Parathyroid adenoma (tissue), 2 donors: Measurements from ENCODE around the gene LDHD.

Source experiments
- H2AFZ ChIP-seq: fragments of 300-600 bp; sonication (generic); one replicate; pipeline ENCODE4 v1.7.0; 2017; ENCODE audit warnings: antibody characterized with exemption, mild to moderate bottlenecking
- H3K27ac ChIP-seq: fragments of 300-600 bp; sonication (generic); one replicate; pipeline ENCODE4 v1.7.0; 2017
- H3K27me3 ChIP-seq: fragments of 300-600 bp; sonication (generic); one replicate; pipeline ENCODE4 v1.7.0; 2017; ENCODE audit warnings: low read length; ENCODE audit not compliant: control insufficient read depth, insufficient read depth
- H3K36me3 ChIP-seq: fragments of 300-600 bp; sonication (generic); one replicate; pipeline ENCODE4 v1.7.0; 2017; ENCODE audit warnings: low read length; ENCODE audit not compliant: control insufficient read depth, insufficient read depth
- H3K4me1 ChIP-seq: fragments of 300-600 bp; sonication (generic); one replicate; pipeline ENCODE4 v1.7.0; 2017; ENCODE audit warnings: control low read depth
- H3K4me2 ChIP-seq: fragments of 300-600 bp; sonication (generic); one replicate; pipeline ENCODE4 v1.7.0; 2017; ENCODE audit warnings: low read length
- H3K4me3 ChIP-seq: fragments of 300-600 bp; sonication (generic); one replicate; pipeline ENCODE4 v1.7.0; 2017; ENCODE audit warnings: low read depth, low read length
- H3K79me2 ChIP-seq: fragments of 300-600 bp; sonication (generic); one replicate; pipeline ENCODE4 v1.7.0; 2017; ENCODE audit warnings: control low read depth
- H3K9ac ChIP-seq: fragments of 300-600 bp; sonication (generic); one replicate; pipeline ENCODE4 v1.7.0; 2017; ENCODE audit warnings: mild to moderate bottlenecking
- H3K9me3 ChIP-seq: fragments of 300-600 bp; sonication (generic); one replicate; pipeline ENCODE4 v1.7.0; 2017; ENCODE audit warnings: low read length; ENCODE audit not compliant: control insufficient read depth
- CTCF ChIP-seq: fragments of 300-600 bp; sonication (generic); IDR thresholded peaks from one replicate; pipeline ENCODE4 v1.7.0; 2017; ENCODE audit warnings: antibody characterized with exemption, mild to moderate bottlenecking
- donor health status: primary hyperparathyroidism.

Gene LDHD

DNA sequence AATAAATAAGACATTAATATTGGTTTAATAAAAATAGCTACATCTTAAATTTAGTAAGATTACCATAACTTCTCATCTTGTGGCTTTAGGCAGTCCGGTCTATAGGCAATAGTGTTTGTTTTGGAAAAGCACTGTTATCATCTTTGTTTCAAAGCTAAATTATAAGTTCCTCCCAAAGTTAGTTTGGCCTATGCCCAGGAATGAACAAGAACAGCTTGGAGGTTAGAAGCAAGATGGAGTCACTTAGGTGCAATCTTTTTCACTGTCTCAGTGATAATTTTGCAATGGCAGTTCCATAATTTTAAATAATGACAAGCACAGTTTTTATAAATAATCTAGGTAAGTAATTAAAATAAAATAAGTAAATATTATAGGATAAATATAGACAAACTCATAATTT, 6.0 kb upstream of the LDHD start:
- Histone ChIP-seq H3K27ac (no peak overlapping the region), H3K4me2 (no peak overlapping the region), H3K9me3 (no peaks in the 10 kb centered on the region), H2AFZ (no peak overlapping the region), H3K4me3 (no peak overlapping the region), H3K27me3 (no peaks in the 10 kb centered on the region), H3K36me3 (no peaks in the 10 kb centered on the region), H3K4me1 (no peaks in the 10 kb centered on the region), H3K9ac (no peak overlapping the region), H3K79me2 (no peaks in the 10 kb centered on the region)
- no peak for TF ChIP-seq CTCF

GRCh38 chr16:75121949-75122568, 5.5 kb upstream of the LDHD start:
- H3K79me2 ChIP-seq = no peaks in the 10 kb centered on the region
- no peak overlapping the region for H3K9ac ChIP-seq
- H3K4me2 ChIP-seq = no peak overlapping the region
- H3K27me3 ChIP-seq = no peaks in the 10 kb centered on the region
- H3K4me1 ChIP-seq = no peaks in the 10 kb centered on the region
- H3K27ac ChIP-seq = no peak overlapping the region
- H2AFZ ChIP-seq = no peak overlapping the region
- H3K4me3 ChIP-seq = no peak overlapping the region
- H3K9me3 ChIP-seq = no peaks in the 10 kb centered on the region
- H3K36me3 ChIP-seq = no peaks in the 10 kb centered on the region
- TF ChIP-seq CTCF = no peak

- Histone ChIP-seq H3K9ac (no peak overlapping the region), H3K4me1 (peaks cover 6% of the 10 kb centered on the region), H3K4me3 (no peak overlapping the region), H3K79me2 (peaks cover 2% of the 10 kb centered on the region), H3K36me3 (no peaks in the 10 kb centered on the region), H2AFZ (no peak overlapping the region), H3K4me2 (no peak overlapping the region), H3K27me3 (no peaks in the 10 kb centered on the region), H3K27ac (no peak overlapping the region), H3K9me3 (no peaks in the 10 kb centered on the region)
- no peak for TF ChIP-seq CTCF
Observed at GRCh38 chr16:75120253-75120652, 3.7 kb upstream of the LDHD start.

DNA sequence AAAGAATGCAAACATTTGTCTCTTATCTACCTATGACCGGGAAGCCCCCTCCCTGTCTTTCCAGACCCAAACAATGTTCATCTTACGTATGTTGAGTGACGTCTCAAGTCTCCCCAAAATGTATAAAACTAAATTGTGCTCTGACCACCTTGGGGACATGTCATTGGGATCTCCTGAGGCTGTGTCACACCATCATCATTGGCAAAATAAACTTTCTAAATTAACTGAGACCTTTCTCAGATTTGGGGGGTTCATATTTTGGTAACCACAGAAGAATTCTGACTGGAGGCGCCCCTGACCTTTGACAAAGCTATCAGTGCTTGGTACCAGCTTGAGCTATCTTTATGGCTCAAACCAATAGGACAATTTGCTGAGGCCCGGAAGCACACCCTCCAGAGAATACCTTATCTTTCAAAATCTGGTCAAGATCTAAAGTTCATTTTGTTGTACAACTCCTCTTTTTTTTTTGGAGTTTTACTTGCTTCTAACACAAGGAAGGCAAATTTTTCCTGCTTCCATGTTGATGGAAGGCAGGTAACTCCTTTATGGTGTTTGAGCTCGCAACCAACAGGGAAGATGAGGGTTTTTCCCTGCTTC, 2.5 kb upstream of the LDHD start:
- H3K36me3 ChIP-seq = no peaks in the 10 kb centered on the region

More for the DNA sequence above, 2.5 kb upstream of the LDHD start:
- H2AFZ ChIP-seq = no peak overlapping the region
- no peak overlapping the region for H3K27ac ChIP-seq
- no peak for TF ChIP-seq CTCF
- H3K9me3 ChIP-seq = no peaks in the 10 kb centered on the region
- no peak overlapping the region for H3K4me2 ChIP-seq
- H3K27me3 ChIP-seq = no peaks in the 10 kb centered on the region
- no peak overlapping the region for H3K4me3 ChIP-seq
- peaks cover 6% of the 10 kb centered on the region for H3K4me1 ChIP-seq
- no peak overlapping the region for H3K9ac ChIP-seq
- H3K79me2 ChIP-seq = peaks cover 2% of the 10 kb centered on the region
